GM18511 (cell line): Measurements from ENCODE around the gene DCST2.

Experiments
- ATAC-seq: cut with Tn5 transposase; IDR thresholded peaks from one replicate; pipeline ENCODE4 v1.9.1; 2021; ENCODE audit warnings: mild to moderate bottlenecking, moderate library complexity; ENCODE audit not compliant: unreplicated experiment

DCST2 gene

DNA sequence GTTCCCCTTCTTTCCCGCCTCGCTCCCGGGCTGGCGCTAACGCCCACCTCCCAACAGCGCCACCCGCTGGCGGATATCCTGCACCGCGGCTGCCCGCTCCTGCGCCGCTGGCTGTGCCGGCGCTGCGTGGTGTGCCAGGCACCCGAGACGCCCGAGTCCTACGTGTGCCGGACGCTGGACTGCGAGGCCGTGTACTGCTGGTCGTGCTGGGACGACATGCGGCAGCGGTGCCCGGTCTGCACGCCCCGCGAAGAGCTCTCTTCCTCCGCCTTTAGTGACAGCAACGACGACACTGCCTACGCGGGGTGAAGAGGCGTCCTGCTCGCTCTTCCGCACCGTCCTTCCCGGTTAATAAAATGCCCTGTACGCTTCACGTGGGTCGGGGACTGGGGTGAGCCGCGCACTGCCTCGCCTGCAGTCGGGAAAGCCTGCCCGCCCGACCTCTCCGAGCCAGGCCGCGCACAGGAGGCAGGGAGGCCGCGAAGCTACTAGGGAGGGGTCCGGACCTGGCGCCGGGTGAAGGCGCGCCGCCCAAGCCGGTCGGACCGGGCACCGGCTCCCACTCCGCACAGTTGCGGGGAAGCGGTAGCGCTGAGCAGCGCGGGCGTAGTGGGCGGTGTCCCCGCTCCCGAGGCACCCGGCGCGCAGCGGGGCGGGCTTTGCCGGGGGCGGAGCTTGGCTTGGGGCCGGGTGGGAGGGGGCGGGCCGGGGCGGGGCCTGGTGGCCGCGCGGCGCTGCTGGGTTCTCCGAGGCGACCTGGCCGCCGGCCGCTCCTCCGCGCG lies 17.2 kb upstream of the DCST2 start, which contains the start of gene ADAM15:
Gene ADAM15 (plus strand): TSS at position 757 of the 782 bp plus-strand sequence. CDS start 71 bp downstream, outside the sequence.
- peak; percentile 76 for ATAC-seq

DNA sequence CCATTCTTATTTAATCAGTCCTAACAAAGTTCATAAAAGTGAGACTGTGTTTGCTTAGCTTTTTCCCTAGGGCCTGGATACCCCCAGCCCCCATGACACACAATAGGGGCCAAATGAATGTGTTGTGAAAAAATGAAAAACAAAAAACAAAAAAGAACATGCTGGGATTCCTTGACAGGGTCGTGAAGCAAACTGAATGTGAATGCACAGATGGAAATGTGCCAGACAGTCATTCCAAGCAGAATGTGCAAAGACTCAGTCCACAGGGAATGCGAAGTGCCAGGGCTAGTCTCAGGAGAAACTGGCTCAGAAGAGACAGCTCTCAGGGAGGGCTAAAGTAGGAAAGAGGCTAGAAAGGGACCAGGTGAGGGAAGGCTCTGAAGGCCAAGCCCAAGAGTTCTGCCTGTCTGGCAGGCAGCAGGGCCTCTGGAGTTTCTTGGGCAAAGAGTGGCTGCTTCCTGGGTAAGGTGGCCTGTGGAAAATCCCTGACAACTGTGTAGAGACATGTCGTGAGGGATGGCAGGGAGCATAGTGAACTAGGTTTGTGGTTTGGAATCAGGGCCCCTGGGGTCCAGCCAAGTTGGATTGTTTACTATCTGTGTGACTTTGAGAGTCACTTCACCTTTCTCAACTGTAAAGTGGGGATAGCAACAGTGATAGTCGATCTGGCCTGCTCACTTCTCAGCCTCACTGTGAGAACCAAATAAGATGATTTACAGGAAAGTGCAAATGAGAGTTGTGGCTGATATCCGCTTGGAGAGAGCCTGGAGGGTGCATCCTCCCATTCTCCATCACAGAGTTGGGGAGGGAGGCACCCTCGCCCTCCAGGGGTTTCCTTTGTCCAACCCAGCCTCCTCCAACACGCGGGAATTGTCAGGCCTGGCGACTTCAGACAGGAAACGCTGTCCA lies 16.3 kb upstream of the DCST2 start:
- ATAC-seq, result no peak

DNA sequence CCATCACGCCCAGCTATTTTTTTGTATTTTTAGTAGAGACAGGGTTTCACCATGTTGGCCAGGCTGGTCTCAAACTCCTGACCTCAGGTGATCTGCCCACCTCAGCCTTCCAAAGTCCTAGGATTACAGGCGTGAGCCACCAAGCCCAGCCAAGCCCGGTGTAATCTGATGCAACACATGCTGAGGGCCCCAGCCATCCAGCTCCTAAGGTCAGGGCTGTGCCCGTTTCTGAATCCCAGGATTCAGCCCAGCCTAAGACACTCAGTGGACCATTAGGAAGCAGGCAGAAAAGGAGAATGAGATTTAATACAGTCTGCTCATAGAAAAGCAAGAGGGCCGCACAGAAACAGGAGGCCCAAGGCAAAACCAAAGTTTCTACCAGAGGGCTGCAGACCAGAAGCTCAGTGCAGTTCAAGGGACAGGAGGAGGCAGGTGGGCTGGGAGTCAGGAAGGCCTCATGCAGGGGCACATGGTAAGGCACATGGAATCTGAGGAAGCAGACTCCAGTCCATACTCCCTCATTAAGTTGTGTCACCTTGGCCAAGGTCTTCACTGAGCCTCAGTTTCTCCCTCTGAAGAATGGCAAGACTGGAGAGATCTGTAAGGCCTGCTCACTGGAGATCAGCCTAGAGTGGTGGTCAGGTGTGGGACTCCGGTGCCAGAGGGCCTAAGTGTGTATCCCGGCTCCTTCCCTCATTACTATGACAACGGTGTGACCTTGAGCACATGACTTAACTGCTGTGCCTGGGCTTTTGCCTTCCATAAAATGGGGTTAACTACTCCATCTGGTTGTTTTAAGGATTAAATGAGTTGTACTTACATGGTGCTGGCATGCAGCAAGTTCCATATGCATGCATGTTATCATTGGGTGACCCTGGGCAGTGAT lies 15.1 kb upstream of the DCST2 start:
- ATAC-seq, result no peak

DNA sequence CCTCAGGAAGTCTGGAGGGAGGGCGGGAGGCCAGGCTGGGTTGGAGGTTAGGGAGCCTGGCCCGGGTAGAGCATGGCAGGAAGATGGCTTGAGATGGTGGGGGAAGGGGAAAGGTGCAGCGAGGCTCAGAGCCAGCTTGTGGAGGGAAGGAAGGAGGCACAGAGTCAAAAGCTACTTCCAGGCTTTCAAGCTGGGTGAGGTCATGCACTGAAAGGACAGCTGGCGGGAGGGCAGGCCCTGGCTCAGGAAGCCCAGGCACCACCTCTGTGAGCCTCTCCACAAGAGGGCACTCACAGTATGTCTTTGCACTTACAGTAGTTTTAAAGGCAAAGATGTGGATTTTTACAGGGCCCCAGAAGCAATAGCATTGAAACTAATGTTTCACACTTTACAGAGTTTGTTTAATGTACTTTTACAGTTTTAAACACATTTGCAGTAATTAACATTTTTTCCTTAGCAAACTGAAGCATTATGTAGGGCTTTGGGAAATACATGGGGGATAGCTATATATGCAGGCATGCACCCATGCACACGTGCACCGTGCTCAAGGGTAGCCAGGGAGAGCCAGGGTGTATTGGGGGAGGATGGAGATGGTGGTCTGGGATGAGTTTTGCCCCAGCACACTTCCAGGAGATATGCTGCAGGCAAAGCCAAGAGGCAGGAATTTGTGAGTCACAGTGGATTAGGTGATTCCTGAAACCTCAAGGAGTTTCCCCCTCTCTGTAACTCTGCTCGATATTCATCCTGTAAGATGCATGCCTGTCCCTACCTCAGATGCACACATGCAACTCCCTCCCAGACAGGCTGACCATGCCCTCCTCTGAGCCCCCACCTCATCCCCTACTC lies 11.5 kb upstream of the DCST2 start:
- no peak for ATAC-seq

DNA sequence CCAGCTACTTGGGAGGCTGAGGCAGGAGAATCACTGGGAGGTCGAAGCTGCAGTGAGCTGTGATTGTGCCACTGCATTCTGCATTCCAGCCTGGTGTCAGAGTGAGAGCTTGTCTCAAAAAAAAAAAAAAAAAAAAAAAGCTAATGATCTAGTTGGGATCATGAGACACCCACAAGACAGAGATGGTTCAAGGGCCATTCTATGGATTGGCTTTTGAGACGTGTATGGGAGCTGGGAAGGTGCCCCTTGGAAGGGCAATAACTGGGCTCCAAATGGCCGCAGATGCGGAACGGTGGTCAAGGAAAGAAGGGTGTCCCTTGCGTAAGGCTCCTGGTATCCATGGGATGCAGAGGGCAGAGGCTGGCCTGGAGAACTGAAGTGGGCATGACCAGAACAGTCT lies 10.8 kb upstream of the DCST2 start:
- no peak for ATAC-seq

DNA sequence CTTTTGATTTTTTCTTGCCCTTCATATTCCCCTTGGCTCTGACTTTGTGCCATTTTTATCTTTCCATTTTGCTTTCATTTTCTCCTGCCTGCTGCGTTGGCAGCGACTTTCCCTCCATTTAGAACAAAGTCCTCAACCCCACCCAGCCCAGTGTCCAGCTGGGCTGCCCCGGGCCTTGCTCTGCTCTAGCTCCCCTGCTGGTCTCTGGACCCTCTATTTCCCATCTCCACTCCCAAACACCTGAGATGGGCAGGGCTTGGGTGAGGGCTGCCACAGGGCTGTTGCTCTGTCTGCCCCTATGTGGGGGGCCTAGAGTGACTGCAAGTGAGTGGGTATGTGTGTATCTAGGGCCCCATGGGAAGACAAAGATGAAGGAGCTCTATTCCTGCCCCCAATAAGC lies 10.2 kb upstream of the DCST2 start:
- no peak for ATAC-seq

DNA sequence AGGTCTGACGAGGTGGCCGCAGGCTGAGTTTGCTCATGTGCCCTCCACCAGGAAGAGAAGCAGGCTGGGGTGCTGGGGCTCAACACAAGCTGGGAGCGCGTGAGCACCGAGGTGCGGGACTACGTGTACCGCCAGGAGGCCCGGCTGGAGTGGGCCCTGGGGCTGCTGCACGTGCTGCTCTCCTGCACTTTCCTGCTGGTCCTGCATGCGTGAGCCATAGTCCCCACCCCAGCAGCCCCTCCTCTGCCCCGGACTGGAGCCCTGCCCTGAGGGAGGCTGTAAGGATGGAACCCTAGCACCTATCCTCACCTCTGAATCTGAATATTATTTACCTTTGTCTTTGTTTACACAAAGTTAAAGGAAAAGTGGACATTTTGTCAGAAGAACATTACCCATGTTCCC lies 9.7 kb upstream of the DCST2 start:
- ATAC-seq, result no peak

DNA sequence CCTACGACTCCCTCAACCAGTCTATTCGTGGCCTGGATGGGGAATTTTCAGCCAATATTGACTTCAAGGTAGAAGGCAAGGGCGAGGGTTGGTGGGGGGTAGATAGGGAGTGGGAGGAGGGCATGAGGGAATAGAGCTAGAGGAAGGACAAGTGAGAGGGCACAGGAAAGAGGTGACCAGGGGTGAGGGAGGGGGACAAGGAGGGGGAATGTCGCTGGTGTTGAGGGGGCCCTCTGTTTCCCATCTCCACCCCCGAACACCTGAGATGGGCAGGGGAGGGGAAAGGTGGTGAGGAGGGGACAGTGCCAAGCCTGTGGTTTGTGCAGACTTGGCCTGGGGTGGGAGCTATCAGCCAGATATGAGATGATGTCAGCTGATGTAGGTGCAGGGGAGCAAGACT lies 9.2 kb upstream of the DCST2 start:
- ATAC-seq, result no peak

DNA sequence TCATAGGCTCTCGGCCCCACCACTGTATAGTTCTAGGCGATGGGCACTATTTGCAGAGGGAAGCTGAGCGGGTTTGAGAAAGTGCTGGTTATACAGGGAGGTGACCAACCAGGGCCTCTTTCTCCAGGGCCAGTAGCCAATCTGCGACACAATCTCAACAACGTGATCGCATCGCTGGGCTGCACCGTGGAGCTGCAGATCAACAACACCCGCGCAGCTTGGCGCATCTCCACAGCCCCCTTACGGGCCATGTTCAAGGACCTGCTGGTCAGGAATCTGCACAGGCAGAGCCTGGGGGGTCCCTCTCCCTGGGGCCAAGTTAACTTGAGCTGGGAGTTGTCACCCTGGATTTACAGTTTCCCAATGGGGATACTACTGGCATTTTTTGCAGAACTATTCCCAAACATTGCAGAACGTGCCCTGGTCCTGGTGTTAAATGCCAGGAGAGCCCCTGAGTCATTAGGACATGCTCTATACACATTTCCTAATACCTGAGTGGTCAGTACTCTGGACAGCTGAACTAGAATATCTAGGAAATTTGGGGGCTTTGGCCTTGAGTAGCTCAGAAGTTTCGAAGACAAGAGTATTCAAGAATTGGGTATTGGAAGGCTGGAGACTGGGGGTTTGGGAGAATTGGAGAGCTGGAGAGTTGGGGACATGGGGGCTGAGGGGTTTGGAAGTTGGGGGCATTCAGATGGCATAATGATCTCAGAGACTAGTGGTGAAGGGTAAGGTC lies 6.9 kb upstream of the DCST2 start:
- ATAC-seq, result no peak

DNA sequence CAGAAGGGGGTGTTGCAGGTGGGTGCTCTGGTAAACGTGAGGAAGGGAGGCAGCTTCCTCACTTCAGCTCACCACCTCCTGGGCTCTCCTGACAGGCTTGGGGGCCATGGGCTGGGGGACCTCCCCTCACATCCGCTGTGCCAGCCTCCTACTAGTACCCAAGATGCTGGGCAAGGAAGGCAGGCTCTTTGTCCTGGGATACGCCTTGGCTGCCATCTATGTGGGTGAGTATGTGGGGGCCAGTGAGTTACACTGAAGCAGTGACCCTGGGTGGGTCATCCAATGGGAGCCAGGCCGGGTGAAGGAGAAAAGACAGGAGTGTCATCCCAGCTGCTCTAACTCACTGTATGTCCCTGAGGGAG lies 5.7 kb upstream of the DCST2 start:
- no peak for ATAC-seq

DNA sequence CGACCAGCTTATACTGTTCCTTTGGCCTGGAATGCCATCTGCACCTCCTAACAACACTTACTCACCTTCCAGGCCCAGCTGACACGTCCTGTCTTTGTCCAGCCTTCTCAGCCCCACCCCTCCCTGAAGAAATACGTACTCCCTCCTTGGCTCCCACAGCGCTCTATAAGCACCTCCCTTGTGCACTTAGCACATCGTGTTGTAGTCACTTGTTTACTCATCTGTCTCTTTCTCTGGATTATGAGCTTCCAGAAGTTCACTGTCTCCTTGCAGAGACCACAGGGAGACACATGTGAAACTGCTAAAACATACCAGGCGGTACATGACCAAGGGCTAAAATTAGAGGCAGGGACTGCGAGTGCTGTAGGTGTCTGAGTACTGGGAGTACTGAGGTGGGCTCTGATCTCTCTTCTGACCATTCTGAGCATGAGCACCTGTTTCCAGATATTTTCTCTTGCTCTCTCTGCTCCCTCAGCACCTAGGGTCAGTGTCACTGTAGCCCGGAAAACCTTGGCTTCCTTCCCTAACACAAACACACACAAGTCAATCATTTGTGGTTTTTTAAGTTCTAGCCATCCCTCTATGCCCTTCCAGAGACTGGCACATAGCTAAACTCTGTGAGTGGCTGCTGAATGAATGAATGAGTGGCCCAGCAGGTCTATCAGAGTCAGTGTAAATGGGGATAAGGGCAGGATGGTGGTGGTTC lies 5.2 kb upstream of the DCST2 start:
- ATAC-seq, result no peak

DNA sequence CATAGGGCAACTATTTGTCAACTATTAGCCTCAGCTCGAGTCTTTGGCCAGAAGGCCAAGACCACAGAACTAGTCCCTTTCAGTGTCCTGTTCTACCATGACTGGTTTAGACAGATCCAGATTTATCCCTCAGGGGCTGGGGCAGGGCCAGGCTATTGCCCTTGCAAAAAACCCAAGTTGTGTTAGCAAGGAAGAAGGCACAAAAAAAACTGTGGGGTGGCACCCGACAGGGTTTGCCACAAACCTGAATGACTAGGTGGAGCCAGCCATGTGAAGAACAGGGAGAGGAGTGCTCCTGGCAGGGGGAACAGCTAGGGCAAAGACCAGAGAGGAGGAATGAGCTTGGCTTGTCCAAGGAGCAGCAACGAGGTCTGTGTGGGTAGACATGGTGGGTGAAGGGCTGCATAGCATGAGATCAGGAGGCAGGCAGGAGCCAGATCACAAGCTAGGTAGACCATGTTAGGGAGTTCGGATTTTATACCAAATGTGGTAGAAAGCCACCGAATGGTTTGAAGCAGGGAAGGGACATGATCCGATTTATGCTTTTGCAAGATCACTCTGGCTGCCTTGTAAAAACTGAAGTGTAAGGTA lies 4.4 kb upstream of the DCST2 start:
- no peak for ATAC-seq

DNA sequence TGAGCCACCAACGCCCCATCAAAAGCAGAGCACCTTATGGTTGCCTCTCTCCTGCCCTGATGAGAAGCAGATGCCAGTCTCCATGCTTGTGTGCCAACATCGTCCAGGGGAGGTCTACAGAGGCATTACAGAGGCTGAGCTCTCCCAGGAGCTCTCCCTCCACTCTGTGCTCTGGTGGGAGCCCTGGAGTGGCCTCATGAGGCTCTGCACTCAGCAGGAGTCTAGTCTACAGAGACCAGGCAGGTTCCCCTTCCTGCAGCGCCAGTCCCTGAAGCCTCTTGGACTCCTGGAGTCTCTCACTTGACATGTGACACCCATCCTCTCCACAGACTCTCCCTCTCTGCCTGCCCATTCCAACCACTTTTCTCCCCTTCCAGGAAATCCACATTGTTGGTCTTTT lies 3.5 kb upstream of the DCST2 start:
- ATAC-seq, result no peak

DNA sequence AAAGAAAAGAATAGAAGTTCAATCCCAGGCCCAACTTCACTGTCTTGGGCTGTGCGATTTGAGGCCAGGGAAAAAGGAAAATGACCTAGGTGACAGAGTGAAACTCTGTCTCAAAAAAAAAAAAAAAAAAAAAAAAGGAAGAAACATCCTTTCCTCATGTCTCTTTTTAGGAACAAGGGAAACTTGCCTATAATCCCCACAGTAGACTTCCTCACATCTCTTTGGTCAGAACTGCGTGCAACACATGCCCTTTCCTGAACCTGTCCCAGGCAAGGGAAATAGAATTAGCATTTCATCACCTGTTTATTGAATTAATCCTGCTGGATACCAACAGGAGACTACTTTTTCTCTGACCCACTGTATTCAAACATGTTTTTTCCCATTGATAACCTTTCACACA lies 2.4 kb upstream of the DCST2 start:
- no peak for ATAC-seq

DNA sequence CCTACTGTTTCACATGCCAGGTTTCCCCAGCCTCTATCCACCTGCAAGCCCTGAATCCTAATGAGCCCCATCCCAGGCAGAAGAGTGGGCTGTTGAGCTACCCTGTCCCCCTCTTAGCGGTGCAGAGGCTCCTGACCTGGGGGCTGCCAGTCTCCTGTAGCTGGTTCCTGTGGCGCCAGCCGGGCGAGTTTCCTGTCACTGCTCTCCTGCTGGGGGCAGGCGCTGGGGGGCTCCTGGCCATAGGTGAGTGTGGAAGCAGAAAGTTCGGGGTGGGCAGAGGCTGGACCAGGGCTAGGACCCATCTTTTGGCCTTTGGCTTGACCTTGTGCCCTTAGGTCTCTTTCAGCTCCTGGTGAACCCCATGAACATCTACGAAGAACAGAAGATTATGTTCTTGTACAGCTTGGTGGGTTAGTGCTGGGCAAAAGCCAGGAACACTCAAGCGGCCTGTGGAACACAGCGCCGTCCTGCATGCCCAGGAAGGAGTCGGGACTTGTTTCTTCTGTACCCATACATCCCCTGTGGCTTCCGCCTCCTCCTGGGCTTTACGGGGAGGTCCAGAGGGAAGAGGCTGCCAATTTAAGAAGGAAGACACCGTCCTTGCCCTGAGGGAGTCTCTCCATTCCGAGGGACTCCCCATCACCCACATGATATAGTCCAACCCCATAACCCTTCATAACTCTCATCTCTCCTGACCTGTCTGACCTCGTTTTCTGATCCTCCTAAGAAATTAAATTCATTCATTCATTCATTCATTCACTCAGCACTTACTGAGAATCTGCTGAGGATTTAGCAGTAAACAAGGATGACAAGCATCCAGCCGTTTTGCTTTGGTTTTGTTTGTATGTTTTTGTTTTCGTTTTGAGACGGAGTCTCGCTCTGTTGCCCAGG lies 982 bp upstream of the DCST2 start:
- ATAC-seq, result no peak

DNA sequence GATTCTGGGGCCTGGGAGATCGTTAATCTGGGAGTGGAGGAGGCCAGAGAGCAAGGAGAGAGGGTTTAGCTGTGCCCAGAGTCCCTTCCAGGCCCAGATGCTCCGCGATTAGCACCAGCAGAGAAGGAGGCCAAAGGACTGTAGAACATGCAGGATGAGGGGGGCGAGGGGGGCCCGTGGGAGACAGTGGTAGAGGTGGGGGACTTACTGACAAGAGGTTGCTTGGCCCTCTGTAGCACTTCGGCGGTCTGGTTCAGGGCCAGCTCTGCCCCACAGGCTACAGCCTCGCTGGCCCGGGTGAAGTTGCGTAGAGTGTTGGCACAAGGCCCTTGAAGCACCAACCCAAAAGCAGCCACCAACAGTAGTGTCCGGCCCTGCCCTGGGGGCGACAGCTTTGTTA lies 695 bp downstream of the DCST2 start:
- no peak for ATAC-seq

DNA sequence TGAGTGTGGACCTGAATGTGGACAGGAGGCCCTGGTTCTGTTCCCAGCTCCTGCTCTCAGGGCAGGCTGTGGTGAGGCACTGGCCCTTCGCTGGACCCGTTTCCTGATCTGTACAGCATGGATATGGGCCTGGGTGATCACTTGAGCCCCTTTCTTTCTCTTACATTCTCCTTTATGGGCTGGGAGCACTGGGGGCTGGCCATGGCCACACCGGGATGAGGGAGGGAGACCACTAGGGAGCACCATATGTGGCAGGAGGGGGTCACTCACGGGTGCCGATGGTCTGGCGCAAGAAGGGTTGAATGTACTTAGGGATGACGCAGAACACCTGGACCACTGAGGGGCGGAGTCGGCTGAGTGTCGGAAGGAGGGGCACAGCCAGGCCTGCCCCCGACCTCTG lies 2.7 kb downstream of the DCST2 start:
- no peak for ATAC-seq
